Activated CD8-positive, alpha-beta memory T cell treated with anti-CD3 and anti-CD28 coated beads for 36 hours (primary cell): Measurements from ENCODE around the gene UBE2D2. TPM values are rescaled to one million over a fixed set of nuclear protein-coding genes. Genes with fewer than 3 reads are reported as not detected.

Source experiments
- CTCF ChIA-PET: fragments of 350-600 bp; sonication (Branson Sonifier 250); formaldehyde crosslinking; loops from one replicate; lab custom pipeline; 2021; ENCODE audit warnings: antibody characterized with exemption; lab: Charles Lee
- POLR2A ChIA-PET: fragments of 350-600 bp; sonication (Branson Sonifier 250); formaldehyde crosslinking; loops from one replicate; lab custom pipeline; 2021; ENCODE audit warnings: antibody characterized with exemption; lab: Charles Lee
- total RNA-seq, 2 experiments: library from RNA; stranded (reverse); gene quantifications; one replicate each; pipeline ENCODE4 v1.2.3, GENCODE V29; 2021

UBE2D2 gene
- total RNA-seq, 2 experiments from 2014 or later, result 264 to 283 TPM

- CTCF ChIA-PET, result interaction anchor here (0.6 to 1.1 kb wide), 2 partner anchors 11 to 56 kb away, joined by 3 to 4 read pairs; no protein-coding TSS in a partner anchor
- POLR2A ChIA-PET, result no interaction called here
Observed at GRCh38 chr5:139658928-139659667, 98.0 kb downstream of the UBE2D2 start.

GRCh38 chr5:139659695-139660101, 98.6 kb downstream of the UBE2D2 start:
- ChIA-PET POLR2A (no interaction called here), CTCF (interaction anchor here (1.1 kb wide), 2 partner anchors 10 to 107 kb away, joined by 3 read pairs; no protein-coding TSS in a partner anchor)

GRCh38 chr5:139660105-139660922, 99.2 kb downstream of the UBE2D2 start:
- POLR2A ChIA-PET, result interaction anchor here (0.6 kb wide), 1 partner anchor 158 kb away, joined by 6 read pairs; no protein-coding TSS in a partner anchor
- CTCF ChIA-PET, result interaction anchor here (1.1 to 1.3 kb wide), 3 partner anchors 10 to 106 kb away, joined by 3 to 5 read pairs (median 3); no protein-coding TSS in a partner anchor

DNA sequence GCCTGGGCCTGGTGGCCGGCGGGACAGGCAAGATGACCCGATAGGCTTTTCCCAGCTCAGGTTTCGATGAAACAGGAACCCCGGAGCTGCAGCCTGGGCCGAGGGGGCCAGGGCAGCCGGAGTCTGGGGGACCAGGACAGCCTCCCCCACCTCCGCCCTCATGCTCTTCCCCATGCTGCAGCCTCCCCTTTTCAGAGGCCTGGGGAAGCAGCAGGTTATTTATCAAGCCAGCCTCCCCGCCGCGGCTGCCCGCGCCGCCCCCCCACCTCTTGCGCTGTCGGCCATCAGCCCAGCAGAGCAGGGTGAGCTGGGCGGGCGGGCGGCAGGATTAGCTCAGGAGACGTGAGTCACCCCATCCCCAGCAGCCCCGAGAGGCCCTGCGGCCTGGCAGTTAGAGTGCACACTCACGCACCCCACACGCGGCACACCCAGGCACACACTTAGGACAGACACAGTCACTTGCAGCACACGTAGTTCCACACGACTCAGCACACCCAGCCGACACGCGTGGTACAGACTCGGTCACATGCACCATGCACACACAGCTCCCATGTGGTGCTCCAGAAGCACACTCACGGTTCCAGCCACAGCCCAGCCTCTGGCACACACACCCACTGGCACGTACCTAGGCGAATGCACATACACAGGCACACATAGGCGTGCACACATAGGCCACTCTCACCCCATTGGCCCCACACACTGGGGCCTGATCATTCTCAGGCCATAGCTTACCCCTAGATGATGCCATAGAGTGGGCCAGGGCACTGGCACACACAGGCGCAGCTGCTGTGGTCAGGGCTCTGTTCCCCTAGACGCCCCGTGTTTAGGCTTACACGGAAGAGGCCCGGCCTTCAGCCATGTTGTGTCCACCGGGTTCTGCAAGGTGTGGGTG, 100.0 kb downstream of the UBE2D2 start:
- POLR2A ChIA-PET, result interaction anchor here (0.6 kb wide), 1 partner anchor 158 kb away, joined by 6 read pairs; no protein-coding TSS in a partner anchor
- CTCF ChIA-PET, result interaction anchor here (0.9 to 1.3 kb wide), 3 partner anchors 28 to 237 kb away, joined by 3 to 5 read pairs (median 3); no protein-coding TSS in a partner anchor

GRCh38 chr5:139662617-139663016, 101.5 kb downstream of the UBE2D2 start:
- ChIA-PET CTCF (no interaction called here), POLR2A (interaction anchor here (0.6 kb wide), 1 partner anchor 267 kb away, joined by 3 read pairs; no protein-coding TSS in a partner anchor)

GRCh38 chr5:139663207-139664085, 102.3 kb downstream of the UBE2D2 start:
- ChIA-PET POLR2A (interaction anchor here (0.6 kb wide), 2 partner anchors 12 to 268 kb away, joined by 3 read pairs; no protein-coding TSS in a partner anchor), CTCF (interaction anchor here (1.1 to 1.9 kb wide), 2 partner anchors 29 to 112 kb away, joined by 3 to 6 read pairs; no protein-coding TSS in a partner anchor)

- POLR2A ChIA-PET, result interaction anchor here (0.6 kb wide), 1 partner anchor 13 kb away, joined by 3 read pairs; no protein-coding TSS in a partner anchor
Observed at GRCh38 chr5:139664086-139664693, 103.1 kb downstream of the UBE2D2 start.

GRCh38 chr5:139664727-139665351, 103.7 kb downstream of the UBE2D2 start:
- ChIA-PET POLR2A (no interaction called here), CTCF (interaction anchor here (0.5 to 1.9 kb wide), 2 partner anchors 30 to 87 kb away, joined by 4 to 6 read pairs; no protein-coding TSS in a partner anchor)

More at GRCh38 chr5:139664086-139664693, 103.1 kb downstream of the UBE2D2 start:
- CTCF ChIA-PET, result interaction anchor here (0.5 to 1.9 kb wide), 3 partner anchors 30 to 111 kb away, joined by 3 to 6 read pairs (median 4); no protein-coding TSS in a partner anchor

- ChIA-PET POLR2A (no interaction called here), CTCF (interaction anchor here (1.0 to 2.2 kb wide), 2 partner anchors 8 to 10 kb away, joined by 3 to 5 read pairs; no protein-coding TSS in a partner anchor)
Observed at GRCh38 chr5:139665626-139666025, 104.5 kb downstream of the UBE2D2 start.

DNA sequence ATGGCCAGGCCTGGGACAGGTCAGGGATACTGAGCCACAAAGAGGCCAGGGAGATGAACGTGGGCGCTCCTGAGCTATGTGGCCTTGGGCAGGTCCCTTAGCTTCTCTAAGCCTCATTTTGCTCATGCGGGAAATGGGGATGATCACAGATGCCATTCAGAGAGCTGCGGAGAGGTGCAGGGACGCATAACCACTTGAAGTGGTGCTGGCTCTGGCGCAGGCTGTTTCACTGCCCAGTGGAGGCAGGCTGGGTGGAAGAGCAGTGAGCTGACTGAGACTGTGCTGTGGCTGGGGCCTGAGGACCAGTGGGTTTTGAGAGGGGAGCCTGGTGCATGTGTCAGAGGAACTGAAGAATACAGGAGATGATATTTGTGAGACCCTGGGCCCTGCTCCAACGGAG, 105.4 kb downstream of the UBE2D2 start:
- ChIA-PET POLR2A (no interaction called here), CTCF (interaction anchor here (0.6 to 2.2 kb wide), 6 partner anchors 9 to 386 kb away, joined by 3 to 5 read pairs (median 4); no protein-coding TSS in a partner anchor)

DNA sequence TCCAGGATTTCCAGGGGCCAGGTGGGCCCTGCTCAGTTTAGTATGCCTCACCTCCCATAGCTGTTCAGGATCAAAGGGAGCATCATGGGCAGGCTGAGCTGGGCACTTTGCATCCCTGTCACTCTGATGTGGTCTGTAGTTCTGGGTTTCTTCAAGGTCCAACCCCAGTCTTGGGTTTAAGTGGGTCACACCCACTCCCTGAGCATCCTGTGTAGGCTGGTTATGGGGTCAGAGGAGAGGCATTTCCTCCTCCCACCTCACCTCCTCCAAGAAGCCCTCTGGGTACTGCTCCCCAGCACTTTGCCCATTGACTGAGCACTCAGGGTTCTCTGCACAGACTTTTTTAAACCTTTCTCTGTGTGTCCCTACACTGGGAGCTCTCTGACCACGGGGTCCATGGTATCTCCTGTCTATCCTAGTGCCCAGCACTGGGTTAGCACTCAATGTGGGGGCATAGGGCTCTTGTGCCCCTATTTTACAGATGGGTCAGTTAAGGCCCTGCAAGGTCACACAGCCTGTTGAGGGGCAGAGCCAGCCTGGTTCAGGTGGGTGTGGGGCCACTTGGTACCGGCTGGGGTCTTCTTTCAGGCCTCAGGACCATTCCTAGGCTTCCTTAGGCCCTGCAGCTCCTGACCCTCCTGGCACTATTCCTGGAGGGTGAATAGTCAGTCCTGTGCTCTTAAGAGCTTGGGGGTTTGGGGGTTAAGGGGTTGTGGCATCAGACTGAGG, 106.0 kb downstream of the UBE2D2 start:
- ChIA-PET POLR2A (interaction anchor here (0.6 to 0.7 kb wide), 3 partner anchors 20 to 335 kb away, joined by 3 read pairs; no protein-coding TSS in a partner anchor), CTCF (interaction anchor here (0.9 to 2.2 kb wide), 5 partner anchors 9 to 122 kb away, joined by 3 to 5 read pairs (median 3); no protein-coding TSS in a partner anchor)

DNA sequence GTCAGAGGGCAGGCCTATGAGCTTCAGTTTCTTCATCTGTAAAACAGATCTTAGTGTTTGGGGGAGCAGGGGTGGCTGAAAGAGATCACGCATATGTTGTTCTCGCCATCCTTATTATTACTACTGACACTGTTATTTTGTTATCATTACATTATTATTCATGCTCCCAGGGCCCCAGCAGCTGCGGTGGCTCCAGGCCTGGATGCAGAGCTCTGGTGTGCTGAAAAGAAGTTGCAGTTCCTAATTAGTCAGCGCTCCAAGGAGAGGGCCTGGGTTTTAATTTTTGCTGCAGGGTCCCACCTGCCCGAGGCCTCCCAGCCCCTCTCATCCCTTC, 106.6 kb downstream of the UBE2D2 start:
- ChIA-PET POLR2A (interaction anchor here (0.6 to 0.7 kb wide), 3 partner anchors 20 to 334 kb away, joined by 3 read pairs; no protein-coding TSS in a partner anchor), CTCF (interaction anchor here (0.9 to 2.2 kb wide), 5 partner anchors 10 to 121 kb away, joined by 3 to 5 read pairs (median 3); no protein-coding TSS in a partner anchor)

- CTCF ChIA-PET, result interaction anchor here (0.9 to 2.2 kb wide), 6 partner anchors 9 to 121 kb away, joined by 3 to 6 read pairs (median 4); no protein-coding TSS in a partner anchor
- POLR2A ChIA-PET, result interaction anchor here (0.6 to 1.0 kb wide), 3 partner anchors 18 to 57 kb away, joined by 3 to 6 read pairs (median 5); partner anchors contain the start of gene CXXC5
Observed at GRCh38 chr5:139668064-139668880, 107.1 kb downstream of the UBE2D2 start.
